HFF-Myc (cell line): ENCODE data around the gene TMOD1.

Source experiments
- DNase-seq: peaks from one replicate; pipeline ENCODE4 v3.0.0-alpha.2; 2011; ENCODE audit warnings: low read depth; ENCODE audit errors: extremely low read depth
- H3K4me3 ChIP-seq: replicated peaks from 2 replicates; pipeline ENCODE4 v1.5.1; 2011; ENCODE audit warnings: low read depth, mild to moderate bottlenecking, control low read depth, low read length
- TF ChIP-seq, protein P1 (sequence below): IDR thresholded peaks from 2 replicates; pipeline ENCODE4 v1.5.1; 2012; ENCODE audit warnings: mild to moderate bottlenecking, low read depth, low read length, control low read depth; ENCODE audit errors: missing control alignments

TMOD1 gene

GRCh38 chr9:97553841-97554240 lies 52.4 kb downstream of the TMOD1 start:
- no peak for DNase-seq
- TF ChIP-seq, protein P1, sequence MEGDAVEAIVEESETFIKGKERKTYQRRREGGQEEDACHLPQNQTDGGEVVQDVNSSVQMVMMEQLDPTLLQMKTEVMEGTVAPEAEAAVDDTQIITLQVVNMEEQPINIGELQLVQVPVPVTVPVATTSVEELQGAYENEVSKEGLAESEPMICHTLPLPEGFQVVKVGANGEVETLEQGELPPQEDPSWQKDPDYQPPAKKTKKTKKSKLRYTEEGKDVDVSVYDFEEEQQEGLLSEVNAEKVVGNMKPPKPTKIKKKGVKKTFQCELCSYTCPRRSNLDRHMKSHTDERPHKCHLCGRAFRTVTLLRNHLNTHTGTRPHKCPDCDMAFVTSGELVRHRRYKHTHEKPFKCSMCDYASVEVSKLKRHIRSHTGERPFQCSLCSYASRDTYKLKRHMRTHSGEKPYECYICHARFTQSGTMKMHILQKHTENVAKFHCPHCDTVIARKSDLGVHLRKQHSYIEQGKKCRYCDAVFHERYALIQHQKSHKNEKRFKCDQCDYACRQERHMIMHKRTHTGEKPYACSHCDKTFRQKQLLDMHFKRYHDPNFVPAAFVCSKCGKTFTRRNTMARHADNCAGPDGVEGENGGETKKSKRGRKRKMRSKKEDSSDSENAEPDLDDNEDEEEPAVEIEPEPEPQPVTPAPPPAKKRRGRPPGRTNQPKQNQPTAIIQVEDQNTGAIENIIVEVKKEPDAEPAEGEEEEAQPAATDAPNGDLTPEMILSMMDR, result no peak
- H3K4me3 ChIP-seq, result no peak overlapping the region

DNA sequence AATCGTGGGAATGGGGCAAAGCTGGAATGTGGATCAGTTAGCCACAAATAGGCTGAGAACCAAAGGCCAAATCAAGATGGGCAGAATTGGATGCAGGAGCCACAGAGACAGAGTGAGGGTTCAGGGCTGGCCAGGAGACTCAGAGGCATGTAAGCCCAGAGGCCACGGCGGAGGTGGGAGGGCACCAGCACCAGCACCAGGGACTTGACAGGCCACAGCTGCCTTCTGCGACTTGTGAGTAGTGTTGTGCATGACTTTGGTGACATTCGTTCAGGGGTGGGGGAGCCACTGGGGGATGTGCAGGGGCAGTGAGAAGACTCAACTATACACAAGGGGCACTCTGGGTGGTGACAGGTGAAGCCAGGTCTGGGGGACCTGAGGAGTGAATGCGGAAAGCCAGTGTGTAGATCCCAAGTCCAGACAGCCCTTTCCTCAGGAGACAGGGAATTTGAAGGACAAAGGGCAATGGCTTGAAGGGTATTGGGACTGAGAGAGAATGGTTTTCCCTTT lies 53.2 kb downstream of the TMOD1 start:
- TF ChIP-seq, protein P1, result no peak
- no peak overlapping the region for H3K4me3 ChIP-seq
- no peak for DNase-seq

- DNase-seq, result no peak
- TF ChIP-seq, protein P1, result no peak
- H3K4me3 ChIP-seq, result no peak overlapping the region
These were observed 53.7 kb downstream of the TMOD1 start for GRCh38 chr9:97555164-97555563.

DNA sequence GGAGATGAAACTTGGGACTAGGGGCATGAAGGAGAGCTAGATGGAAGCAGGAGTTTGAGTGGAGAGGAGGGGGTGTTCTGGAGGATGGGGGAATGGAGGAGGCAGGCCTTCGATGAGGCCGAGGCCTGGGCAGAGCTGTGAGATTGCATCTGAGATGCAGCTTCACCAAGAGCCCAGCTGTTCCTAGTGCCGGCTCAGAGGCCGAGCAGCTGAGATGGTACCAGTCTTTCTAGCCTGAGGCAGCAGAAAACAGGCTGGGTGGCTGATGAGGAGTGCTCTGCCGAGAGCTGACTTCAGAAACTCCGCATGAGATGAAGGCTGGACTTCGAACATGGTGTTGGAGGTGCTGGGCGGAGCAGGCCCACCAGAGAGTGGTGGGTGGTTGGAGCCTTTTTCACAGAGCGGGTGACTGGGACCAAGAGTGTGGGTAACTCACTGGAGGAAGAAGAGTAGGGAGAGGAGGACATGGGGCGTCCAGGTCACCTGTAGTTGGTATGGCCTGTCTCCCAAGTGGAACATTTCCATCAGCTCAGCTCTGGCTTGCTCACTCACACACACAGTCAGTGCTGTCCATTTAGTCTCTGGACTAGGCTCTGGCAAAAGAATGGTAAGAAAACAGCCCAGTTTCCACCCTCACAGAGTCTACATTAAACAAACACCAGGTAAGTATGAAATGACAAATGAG lies 54.7 kb downstream of the TMOD1 start:
- TF ChIP-seq, protein P1, result no peak
- H3K4me3 ChIP-seq, result no peak overlapping the region
- DNase-seq, result no peak

DNA sequence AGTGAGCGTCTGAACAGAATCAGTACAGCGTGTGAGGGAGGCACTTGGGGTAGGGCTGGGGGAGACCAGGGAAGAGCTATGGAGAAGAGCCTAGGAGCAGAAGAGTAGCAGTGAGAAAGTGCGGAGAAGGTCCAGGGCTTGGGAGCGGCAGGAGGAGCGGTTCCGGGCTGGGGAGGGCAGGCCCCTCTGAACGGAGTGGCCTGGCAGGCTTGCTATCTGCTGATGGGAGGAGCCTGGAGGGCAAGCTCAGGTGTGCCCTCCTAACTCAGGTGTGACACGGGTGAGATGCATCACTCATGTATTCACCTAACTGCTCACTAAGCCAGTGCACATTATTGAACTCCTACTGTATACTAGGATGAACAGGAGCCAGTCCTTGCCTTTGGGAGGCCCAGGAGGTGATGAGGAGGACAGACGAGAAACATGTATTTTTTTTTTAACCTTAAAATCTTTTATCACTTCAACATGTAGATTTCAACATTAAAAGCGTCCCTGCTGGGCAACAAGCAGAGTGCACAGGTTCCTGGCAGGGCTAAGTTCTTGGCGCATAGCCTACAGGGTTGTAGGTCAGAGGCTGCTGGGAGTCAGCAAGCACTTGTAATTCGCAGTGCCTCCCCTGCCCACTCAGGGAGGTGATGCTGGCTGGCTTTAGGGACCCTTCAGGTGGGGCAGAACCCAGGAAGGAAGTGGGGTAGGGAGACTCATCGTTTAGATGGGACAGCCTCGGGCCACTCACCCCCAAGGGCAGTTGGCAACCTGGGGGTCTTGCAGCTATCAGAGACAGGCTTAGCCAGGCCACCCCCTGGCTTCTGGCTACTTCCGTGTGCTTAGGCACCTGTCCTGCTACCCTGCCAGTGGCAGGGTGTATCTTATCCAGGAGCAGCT lies 55.5 kb downstream of the TMOD1 start:
- DNase-seq, result no peak
- H3K4me3 ChIP-seq, result no peak overlapping the region
- TF ChIP-seq, protein P1, result no peak

DNA sequence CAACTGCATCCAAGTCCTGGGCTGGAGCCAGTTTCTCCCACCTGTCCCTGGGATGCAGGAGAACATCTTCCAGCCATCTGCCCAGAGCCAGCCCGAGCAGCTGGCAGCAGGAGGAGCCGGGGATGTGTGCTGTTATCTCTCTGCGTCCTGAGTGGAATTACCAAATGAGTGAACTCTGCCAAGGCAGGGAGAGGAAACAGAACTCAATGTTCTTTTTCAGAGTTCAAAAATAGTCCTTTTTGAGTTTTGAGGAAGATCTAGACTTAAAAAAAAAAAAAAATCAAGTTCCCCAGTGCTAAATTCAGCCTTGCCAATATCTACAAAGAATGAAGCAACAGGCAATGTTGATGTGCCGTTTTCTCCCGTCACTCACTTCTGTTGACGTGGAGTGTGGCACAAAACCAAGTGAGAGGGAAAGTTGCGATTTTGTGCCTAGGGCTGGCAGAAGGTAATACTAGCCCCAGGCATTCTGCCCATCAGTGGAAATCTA lies 56.2 kb downstream of the TMOD1 start:
- no peak for DNase-seq
- TF ChIP-seq, protein P1, result no peak
- H3K4me3 ChIP-seq, result no peak overlapping the region
